Thoracic aorta (tissue), 2 donors: ENCODE data around the gene NNMT. TPM values are rescaled to one million over a fixed set of nuclear protein-coding genes. Genes with fewer than 3 reads are reported as not detected.

Source experiments
- ATAC-seq: fragments of 150-250 bp; one replicate; pipeline ENCODE4 v1.8.0; 2017; ENCODE audit warnings: low read depth; ENCODE audit not compliant: insufficient number of reproducible peaks, low FRiP score
- DNase-seq: peaks from one replicate; pipeline ENCODE4 v3.0.0-alpha.2; 2020; ENCODE audit warnings: low spot score
- H3K27ac ChIP-seq, 2 donors: fragments of 200-600 bp; sonication (generic); 1 replicate in 1 of 2; 2 replicates in 1 of 2; pipeline ENCODE4 v1.5.1; 2016; ENCODE audit warnings: mild to moderate bottlenecking in 2 of 2, moderate library complexity in 2 of 2
- H3K27me3 ChIP-seq: fragments of 200-600 bp; sonication (generic); replicated peaks from 2 replicates; pipeline ENCODE4 v1.6.0; 2016; ENCODE audit warnings: mild to moderate bottlenecking; ENCODE audit not compliant: insufficient read depth
- H3K36me3 ChIP-seq: fragments of 200-600 bp; sonication (generic); one replicate; pipeline ENCODE4 v1.5.1; 2016
- H3K4me1 ChIP-seq, 2 donors: fragments of 200-600 bp; sonication (generic); 1 replicate in 1 of 2; 2 replicates in 1 of 2; pipeline versions ENCODE4 v1.5.1 to v1.6.0; 2016; ENCODE audit warnings: low read depth in 2 of 2, mild to moderate bottlenecking in 1 of 2; ENCODE audit not compliant: control insufficient read depth in 1 of 2
- H3K4me3 ChIP-seq: fragments of 200-600 bp; sonication (generic); 2 replicates; pipeline ENCODE4 v1.5.1; 2016; ENCODE audit warnings: mild to moderate bottlenecking
- H3K9me3 ChIP-seq: fragments of 200-600 bp; sonication (generic); 2 replicates; pipeline ENCODE4 v1.5.1; 2016
- total RNA-seq, 2 donors: library from RNA; depleted of rRNA; stranded (reverse); fragments of >200 nt; gene quantifications; one replicate each; pipeline versions ENCODE4 v1.1.0 to v1.2.3, GENCODE V29; 2016
- TF ChIP-seq, protein P1 (sequence below): fragments of 200-600 bp; sonication (generic); IDR thresholded peaks from one replicate; pipeline ENCODE4 v1.5.1; 2019; ENCODE audit warnings: antibody characterized with exemption

NNMT gene
- total RNA-seq, 2 donors from 2014 or later: 583 to 1,213 TPM

DNA sequence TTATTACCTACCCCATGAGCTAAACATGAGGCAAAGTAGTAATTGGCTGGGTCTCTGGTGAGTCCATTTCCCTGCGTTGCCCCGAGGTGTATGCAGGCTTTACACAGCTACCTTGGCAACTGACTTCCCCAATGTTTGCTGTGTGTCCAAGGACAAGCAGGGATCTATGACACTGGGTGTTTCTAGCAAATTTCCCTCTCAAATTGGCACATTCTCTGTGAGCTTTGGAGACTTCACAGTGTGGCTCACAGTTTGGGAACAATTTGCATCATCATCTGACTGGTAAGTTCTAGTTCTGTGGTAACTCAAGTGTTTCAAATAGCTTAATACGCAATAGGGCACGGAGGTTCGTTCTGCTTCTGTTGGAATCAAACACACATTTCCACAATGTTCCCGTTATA is 12.5 kb downstream of the NNMT start:
- H3K27ac ChIP-seq: peak overlapping the region; percentile 88 to 89
- peak; percentile 85 for ATAC-seq
- DNase-seq: no peak
- H3K27me3 ChIP-seq: no peaks in the 10 kb centered on the region
- peak overlapping the region; percentile 63 for H3K4me3 ChIP-seq
- H3K36me3 ChIP-seq: peaks cover 18% of the 10 kb centered on the region
- peaks cover 55 to 86% of the 10 kb centered on the region in 2 donors for H3K4me1 ChIP-seq
- TF ChIP-seq, protein P1, sequence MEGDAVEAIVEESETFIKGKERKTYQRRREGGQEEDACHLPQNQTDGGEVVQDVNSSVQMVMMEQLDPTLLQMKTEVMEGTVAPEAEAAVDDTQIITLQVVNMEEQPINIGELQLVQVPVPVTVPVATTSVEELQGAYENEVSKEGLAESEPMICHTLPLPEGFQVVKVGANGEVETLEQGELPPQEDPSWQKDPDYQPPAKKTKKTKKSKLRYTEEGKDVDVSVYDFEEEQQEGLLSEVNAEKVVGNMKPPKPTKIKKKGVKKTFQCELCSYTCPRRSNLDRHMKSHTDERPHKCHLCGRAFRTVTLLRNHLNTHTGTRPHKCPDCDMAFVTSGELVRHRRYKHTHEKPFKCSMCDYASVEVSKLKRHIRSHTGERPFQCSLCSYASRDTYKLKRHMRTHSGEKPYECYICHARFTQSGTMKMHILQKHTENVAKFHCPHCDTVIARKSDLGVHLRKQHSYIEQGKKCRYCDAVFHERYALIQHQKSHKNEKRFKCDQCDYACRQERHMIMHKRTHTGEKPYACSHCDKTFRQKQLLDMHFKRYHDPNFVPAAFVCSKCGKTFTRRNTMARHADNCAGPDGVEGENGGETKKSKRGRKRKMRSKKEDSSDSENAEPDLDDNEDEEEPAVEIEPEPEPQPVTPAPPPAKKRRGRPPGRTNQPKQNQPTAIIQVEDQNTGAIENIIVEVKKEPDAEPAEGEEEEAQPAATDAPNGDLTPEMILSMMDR: no peak
- no peaks in the 10 kb centered on the region for H3K9me3 ChIP-seq

DNA sequence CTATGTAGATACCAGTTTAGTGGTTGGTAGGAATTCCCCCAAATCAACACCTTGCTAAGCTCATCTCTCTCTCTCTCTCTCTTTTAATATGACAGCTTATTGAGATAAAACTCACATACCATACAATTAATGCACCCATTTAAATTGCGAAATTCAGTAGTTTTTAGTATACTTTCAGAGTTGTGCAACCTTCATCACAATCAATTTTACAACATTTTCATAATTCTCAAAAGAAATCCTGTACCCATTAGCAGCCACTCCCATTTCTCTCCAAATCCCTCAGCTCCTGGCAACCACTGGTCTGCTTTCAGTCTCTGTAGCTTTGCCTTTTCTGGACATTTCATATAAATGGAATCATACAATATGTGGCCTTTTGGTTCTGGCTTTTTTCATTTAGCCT is 13.3 kb downstream of the NNMT start:
- no peak for ATAC-seq
- Histone ChIP-seq H3K4me1 (peaks cover 52 to 85% of the 10 kb centered on the region in 2 donors), H3K9me3 (no peaks in the 10 kb centered on the region), H3K4me3 (peak overlapping the region; percentile 39), H3K27ac (peak overlapping the region; percentile 88 to 89), H3K27me3 (no peaks in the 10 kb centered on the region), H3K36me3 (peaks cover 25% of the 10 kb centered on the region)
- TF ChIP-seq, protein P1: no peak
- no peak for DNase-seq

DNA sequence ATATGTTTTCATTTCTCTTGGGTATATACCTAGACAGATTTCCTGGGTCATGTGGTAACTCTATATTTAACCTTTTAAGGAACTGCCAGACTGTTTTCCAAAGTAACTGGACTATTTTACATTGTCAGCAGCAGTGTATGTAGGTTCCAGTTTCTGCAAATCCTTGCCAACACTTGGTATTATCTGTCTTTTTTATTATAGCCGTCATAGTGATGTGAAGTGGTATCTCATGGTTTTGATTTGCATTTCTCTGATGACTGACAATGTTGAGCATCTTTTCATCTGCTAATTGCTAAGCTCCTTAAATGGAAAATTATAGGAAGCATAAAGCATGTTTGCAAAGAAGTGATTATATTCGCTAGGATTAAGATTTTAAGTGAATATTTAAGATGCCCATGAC is 13.9 kb downstream of the NNMT start:
- ATAC-seq: no peak
- Histone ChIP-seq H3K27ac (peak overlapping the region; percentile 88 to 89), H3K4me3 (no peak overlapping the region)

DNA sequence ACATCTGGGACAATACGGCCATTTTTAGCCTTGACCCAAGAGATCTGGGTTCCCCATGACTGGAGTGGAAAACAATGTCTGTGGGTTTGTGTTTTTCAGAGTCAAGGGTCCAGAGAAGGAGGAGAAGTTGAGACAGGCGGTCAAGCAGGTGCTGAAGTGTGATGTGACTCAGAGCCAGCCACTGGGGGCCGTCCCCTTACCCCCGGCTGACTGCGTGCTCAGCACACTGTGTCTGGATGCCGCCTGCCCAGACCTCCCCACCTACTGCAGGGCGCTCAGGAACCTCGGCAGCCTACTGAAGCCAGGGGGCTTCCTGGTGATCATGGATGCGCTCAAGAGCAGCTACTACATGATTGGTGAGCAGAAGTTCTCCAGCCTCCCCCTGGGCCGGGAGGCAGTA is 15.7 kb downstream of the NNMT start:
- Histone ChIP-seq H3K36me3 (peaks cover 33% of the 10 kb centered on the region), H3K4me1 (peaks cover 69 to 96% of the 10 kb centered on the region in 2 donors), H3K27me3 (no peaks in the 10 kb centered on the region), H3K9me3 (no peaks in the 10 kb centered on the region), H3K27ac (peak overlapping the region; percentile 88 to 89), H3K4me3 (no peak overlapping the region)
- ATAC-seq (no peak), DNase-seq (no peak)
- TF ChIP-seq, protein P1: no peak

More for the DNA sequence above, 13.9 kb downstream of the NNMT start:
- Histone ChIP-seq H3K9me3 (no peaks in the 10 kb centered on the region), H3K36me3 (peaks cover 31% of the 10 kb centered on the region), H3K27me3 (no peaks in the 10 kb centered on the region), H3K4me1 (peaks cover 57 to 87% of the 10 kb centered on the region in 2 donors)
- TF ChIP-seq, protein P1: no peak
- DNase-seq: no peak

DNA sequence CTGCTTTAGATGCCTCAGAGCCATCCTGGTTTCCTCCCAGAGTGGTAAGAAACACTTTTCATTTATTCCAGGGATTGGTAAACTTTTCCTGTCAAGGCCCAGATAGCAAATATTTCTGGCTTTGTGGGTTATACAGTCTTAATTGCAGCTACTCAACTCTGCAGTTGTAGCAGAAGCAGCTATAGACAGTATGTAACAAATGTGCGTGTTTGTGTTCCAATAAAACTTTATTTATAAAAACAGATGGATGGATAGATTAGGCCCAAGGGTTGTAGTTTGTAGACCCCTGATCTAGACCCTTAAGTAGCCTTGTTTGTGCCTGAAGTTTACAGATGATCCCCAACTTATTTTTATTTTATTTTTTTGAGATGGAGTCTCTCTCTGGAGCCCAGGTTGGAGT is 17.9 kb downstream of the NNMT start:
- DNase-seq: no peak
- Histone ChIP-seq H3K9me3 (no peaks in the 10 kb centered on the region), H3K36me3 (peaks cover 33% of the 10 kb centered on the region), H3K27ac (peak overlapping the region; percentile 3 to 64), H3K4me3 (no peak overlapping the region), H3K4me1 (peaks cover 70 to 96% of the 10 kb centered on the region in 2 donors), H3K27me3 (no peaks in the 10 kb centered on the region)
- TF ChIP-seq, protein P1: no peak
- ATAC-seq: no peak
